Naive B cell (primary cell): ENCODE data around the gene ABHD16B. TPM values are rescaled to one million over a fixed set of nuclear protein-coding genes. Genes with fewer than 3 reads are reported as not detected.
"Not testable (repeated sequence)": the region's sequence is repeated elsewhere in the genome, so short reads cannot be mapped to it uniquely, and the experiment has no call there.

Experiments used
- ATAC-seq, 2 donors: fragments of 150-1000 bp; cut with Tn5 transposase; 2 replicates each; pipeline ENCODE4 v1.10.0; 2021; ENCODE audit warnings: low read depth in 2 of 2, mild to moderate bottlenecking in 2 of 2, moderate library complexity in 2 of 2
- DNase-seq: peaks from one replicate; pipeline ENCODE4 v3.0.0; 2022
- H3K27ac Mint-ChIP-seq, 6 donors: one replicate each; pipeline ENCODE4 v1.8.0; 2020 to 2022; ENCODE audit warnings: mild to moderate bottlenecking in 6 of 6, mixed read lengths in 6 of 6, moderate library complexity in 5 of 6, inconsistent platforms in 2 of 6
- H3K27me3 Mint-ChIP-seq, 3 donors: one replicate each; pipeline ENCODE4 v1.8.0; 2021 to 2022; ENCODE audit warnings: mixed read lengths in 3 of 3, mild to moderate bottlenecking in 1 of 3
- H3K36me3 Mint-ChIP-seq, 2 donors: one replicate each; pipeline ENCODE4 v1.8.0; 2020 to 2022; ENCODE audit warnings: mixed read lengths in 2 of 2, inconsistent platforms in 1 of 2, mild to moderate bottlenecking in 1 of 2
- H3K4me1 Mint-ChIP-seq, 3 donors: one replicate each; pipeline ENCODE4 v1.8.0; 2020 to 2022; ENCODE audit warnings: mixed read lengths in 3 of 3, inconsistent platforms in 1 of 3, mild to moderate bottlenecking in 1 of 3, moderate library complexity in 1 of 3
- H3K4me3 Mint-ChIP-seq, 8 donors: one replicate each; pipeline ENCODE4 v1.8.0; 2020 to 2022; ENCODE audit warnings: mild to moderate bottlenecking in 8 of 8, mixed read lengths in 8 of 8, moderate library complexity in 8 of 8, inconsistent platforms in 2 of 8
- H3K9me3 Mint-ChIP-seq, 7 donors: one replicate each; pipeline ENCODE4 v1.8.0; 2020 to 2022; ENCODE audit warnings: mixed read lengths in 7 of 7, mild to moderate bottlenecking in 5 of 7, inconsistent platforms in 2 of 7, moderate library complexity in 1 of 7
- polyA plus RNA-seq, 6 donors: library from polyadenylated mRNA; unstranded; fragments of 300-500 nt; fragmentation: Illumina TruSeq; gene quantifications; one replicate each; pipeline ENCODE4 v1.2.3, GENCODE V29; 2021; ENCODE audit warnings: low read depth in 6 of 6

Gene ABHD16B
- polyA plus RNA-seq, 6 donors from 2014 or later, result 1.1 TPM; not detected in 5

- no peak for ATAC-seq
- Mint-ChIP-seq H3K4me3 (peak overlapping the region in 1 of 8 donors; percentile 50), H3K27me3 (peaks cover 6 to 38% (median 29%) of the 10 kb centered on the region in 3 donors), H3K4me1 (peaks cover 24 to 39% (median 25%) of the 10 kb centered on the region in 3 donors), H3K36me3 (no peaks in the 10 kb centered on the region), H3K27ac (peak overlapping the region in 1 of 6 donors; percentile 49), H3K9me3 (no peaks in the 10 kb centered on the region)
- no peak for DNase-seq
Measured at GRCh38 chr20:63840405-63840828, 20.9 kb upstream of the ABHD16B start.

GRCh38 chr20:63842258-63842657 lies 19.0 kb upstream of the ABHD16B start:
- H3K36me3 Mint-ChIP-seq, result no peaks in the 10 kb centered on the region
- no peaks in the 10 kb centered on the region for H3K9me3 Mint-ChIP-seq
- peak overlapping the region in 3 of 6 donors; percentile 34 to 82 (median 62) for H3K27ac Mint-ChIP-seq
- H3K27me3 Mint-ChIP-seq, result peaks cover 6 to 44% (median 29%) of the 10 kb centered on the region in 3 donors
- peak overlapping the region in 7 of 8 donors; percentile 16 to 83 (median 54) for H3K4me3 Mint-ChIP-seq
- peaks cover 26 to 39% (median 29%) of the 10 kb centered on the region in 3 donors for H3K4me1 Mint-ChIP-seq
- ATAC-seq (peak; percentile 76 to 88), DNase-seq (peak; percentile 53)

GRCh38 chr20:63843222-63843621 lies 18.1 kb upstream of the ABHD16B start:
- DNase-seq (no peak), ATAC-seq (no peak)
- peak overlapping the region in 1 of 6 donors; percentile 88 for H3K27ac Mint-ChIP-seq
- H3K4me1 Mint-ChIP-seq, result peaks cover 26 to 39% (median 26%) of the 10 kb centered on the region in 3 donors
- H3K9me3 Mint-ChIP-seq, result no peaks in the 10 kb centered on the region
- peak overlapping the region in 3 of 8 donors; percentile 18 to 29 (median 19) for H3K4me3 Mint-ChIP-seq
- H3K36me3 Mint-ChIP-seq, result no peaks in the 10 kb centered on the region
- peaks cover 6 to 40% (median 29%) of the 10 kb centered on the region in 3 donors for H3K27me3 Mint-ChIP-seq

GRCh38 chr20:63843778-63844177 lies 17.5 kb upstream of the ABHD16B start:
- H3K36me3 Mint-ChIP-seq, result no peaks in the 10 kb centered on the region
- peak overlapping the region in 2 of 6 donors; percentile 47 to 88 for H3K27ac Mint-ChIP-seq
- DNase-seq, result no peak
- peaks cover 6 to 40% (median 29%) of the 10 kb centered on the region in 3 donors for H3K27me3 Mint-ChIP-seq
- H3K4me1 Mint-ChIP-seq, result peaks cover 26 to 39% (median 26%) of the 10 kb centered on the region in 3 donors
- peak overlapping the region in 3 of 8 donors; percentile 12 to 64 (median 41) for H3K4me3 Mint-ChIP-seq
- no peak for ATAC-seq
- no peaks in the 10 kb centered on the region for H3K9me3 Mint-ChIP-seq

GRCh38 chr20:63844511-63844991 lies 16.7 kb upstream of the ABHD16B start:
- Mint-ChIP-seq H3K36me3 (no peaks in the 10 kb centered on the region), H3K27ac (no peak overlapping the region), H3K9me3 (no peaks in the 10 kb centered on the region), H3K4me1 (peaks cover 26 to 39% (median 26%) of the 10 kb centered on the region in 3 donors), H3K27me3 (peaks cover 6 to 40% (median 29%) of the 10 kb centered on the region in 3 donors), H3K4me3 (peak overlapping the region in 1 of 8 donors; percentile 16)
- no peak for ATAC-seq
- no peak for DNase-seq

- Mint-ChIP-seq H3K4me3 (no peak overlapping the region), H3K27me3 (peaks cover 14 to 50% (median 33%) of the 10 kb centered on the region in 3 donors), H3K27ac (peak overlapping the region in 1 of 6 donors; percentile 59), H3K36me3 (no peaks in the 10 kb centered on the region), H3K9me3 (no peaks in the 10 kb centered on the region), H3K4me1 (peaks cover 29 to 37% (median 31%) of the 10 kb centered on the region in 3 donors)
- no peak for DNase-seq
- ATAC-seq, result no peak
Measured at GRCh38 chr20:63846128-63846771, 15.0 kb upstream of the ABHD16B start.

GRCh38 chr20:63846888-63847236 lies 14.4 kb upstream of the ABHD16B start:
- Mint-ChIP-seq H3K36me3 (no peaks in the 10 kb centered on the region), H3K27me3 (peaks cover 15 to 54% (median 35%) of the 10 kb centered on the region in 3 donors), H3K27ac (no peak overlapping the region), H3K9me3 (no peaks in the 10 kb centered on the region), H3K4me1 (peaks cover 27 to 38% (median 29%) of the 10 kb centered on the region in 3 donors), H3K4me3 (no peak overlapping the region)
- no peak for ATAC-seq
- DNase-seq, result no peak

DNA sequence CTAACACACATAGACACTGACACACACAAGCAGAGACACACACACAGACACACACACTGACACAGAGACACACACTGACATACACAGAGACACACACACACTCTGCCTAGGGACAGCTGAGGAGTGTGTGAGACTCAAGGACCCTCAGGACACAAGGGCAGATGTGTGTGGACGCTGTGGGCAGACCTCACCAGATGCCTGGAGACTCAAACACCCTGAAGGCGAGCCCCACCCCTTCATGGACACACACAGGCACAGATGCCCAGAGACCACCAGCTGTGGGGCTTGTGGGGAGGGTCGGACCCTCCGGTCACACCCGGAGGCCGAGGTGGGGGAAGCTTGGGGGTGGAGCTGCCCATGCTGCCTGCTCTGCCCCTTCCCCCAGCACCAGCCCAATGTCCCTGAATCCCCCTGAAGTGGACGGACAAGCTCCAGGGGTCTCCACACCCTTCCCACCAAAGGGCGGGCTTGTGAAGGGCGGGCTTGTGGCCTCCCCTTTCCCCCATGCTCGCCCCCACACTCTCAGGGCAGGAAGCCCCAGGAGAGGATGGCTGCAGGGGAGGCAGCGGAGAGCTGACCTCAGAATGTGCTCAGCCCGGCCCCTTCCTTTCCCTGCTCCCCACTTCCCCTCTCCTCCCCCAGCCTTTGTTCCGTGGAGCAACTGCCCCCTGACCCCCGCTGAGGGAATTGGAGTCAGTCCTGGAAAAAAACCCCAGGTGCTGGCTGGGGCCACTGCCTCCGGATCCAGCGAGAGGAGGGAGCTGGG lies 13.9 kb upstream of the ABHD16B start:
- ATAC-seq (no peak), DNase-seq (no peak)
- peaks cover 22 to 32% (median 24%) of the 10 kb centered on the region in 3 donors for H3K4me1 Mint-ChIP-seq
- peaks cover 0 to 2% (median 0%) of the 10 kb centered on the region in 7 donors for H3K9me3 Mint-ChIP-seq
- no peaks in the 10 kb centered on the region for H3K36me3 Mint-ChIP-seq
- H3K27ac Mint-ChIP-seq, result no peak overlapping the region
- H3K4me3 Mint-ChIP-seq, result no peak overlapping the region
- peaks cover 14 to 55% (median 35%) of the 10 kb centered on the region in 3 donors for H3K27me3 Mint-ChIP-seq

DNA sequence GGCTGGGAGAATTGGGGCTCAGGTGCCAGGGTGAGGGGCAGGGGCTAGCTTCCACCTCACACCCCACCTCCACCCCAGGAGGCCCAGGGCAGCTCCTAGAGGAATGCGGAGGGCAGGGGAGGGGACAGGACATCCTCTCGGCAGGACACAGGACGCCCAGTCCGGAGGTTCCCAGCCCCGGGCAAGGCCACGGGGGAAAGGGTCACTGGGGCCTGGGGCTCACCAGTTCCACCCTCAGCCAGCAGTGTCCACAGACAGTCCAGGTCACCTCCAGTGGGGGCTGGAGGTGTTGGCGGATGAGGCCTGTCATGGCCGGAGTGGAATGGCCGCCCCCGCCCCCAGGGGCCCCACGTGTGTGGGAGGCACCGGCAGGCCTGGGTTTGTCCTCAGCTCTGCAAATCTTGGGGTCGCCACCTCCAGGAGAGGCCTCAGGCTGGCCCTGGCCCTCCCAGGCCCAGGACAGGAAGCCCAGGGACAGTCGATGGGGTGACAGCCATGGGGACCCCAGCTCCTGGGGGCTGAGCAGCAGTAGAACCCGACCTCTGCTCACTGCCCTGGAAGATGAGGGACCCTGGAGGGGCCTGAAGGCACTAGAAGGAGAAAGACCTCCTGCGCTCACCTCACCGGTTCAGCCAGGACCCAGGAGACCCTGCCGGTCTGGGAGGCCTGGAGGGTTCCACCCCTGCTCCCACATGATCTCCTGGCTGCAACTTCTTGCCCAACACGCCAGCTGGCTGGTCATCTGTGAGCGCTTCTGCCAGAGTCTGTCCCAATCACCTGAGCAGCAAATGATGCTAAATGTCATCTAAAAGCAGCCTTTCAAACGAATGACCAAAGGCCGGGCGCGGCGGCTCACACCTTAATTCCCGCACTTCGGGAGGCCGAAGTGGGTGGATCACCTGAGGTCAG lies 13.0 kb upstream of the ABHD16B start:
- peaks cover 0 to 2% (median 0%) of the 10 kb centered on the region in 7 donors for H3K9me3 Mint-ChIP-seq
- ATAC-seq (no peak), DNase-seq (no peak)
- peaks cover 20 to 24% (median 22%) of the 10 kb centered on the region in 3 donors for H3K4me1 Mint-ChIP-seq
- no peaks in the 10 kb centered on the region for H3K36me3 Mint-ChIP-seq
- H3K27ac Mint-ChIP-seq, result no peak overlapping the region
- H3K27me3 Mint-ChIP-seq, result peaks cover 14 to 56% (median 33%) of the 10 kb centered on the region in 3 donors
- H3K4me3 Mint-ChIP-seq, result no peak overlapping the region

DNA sequence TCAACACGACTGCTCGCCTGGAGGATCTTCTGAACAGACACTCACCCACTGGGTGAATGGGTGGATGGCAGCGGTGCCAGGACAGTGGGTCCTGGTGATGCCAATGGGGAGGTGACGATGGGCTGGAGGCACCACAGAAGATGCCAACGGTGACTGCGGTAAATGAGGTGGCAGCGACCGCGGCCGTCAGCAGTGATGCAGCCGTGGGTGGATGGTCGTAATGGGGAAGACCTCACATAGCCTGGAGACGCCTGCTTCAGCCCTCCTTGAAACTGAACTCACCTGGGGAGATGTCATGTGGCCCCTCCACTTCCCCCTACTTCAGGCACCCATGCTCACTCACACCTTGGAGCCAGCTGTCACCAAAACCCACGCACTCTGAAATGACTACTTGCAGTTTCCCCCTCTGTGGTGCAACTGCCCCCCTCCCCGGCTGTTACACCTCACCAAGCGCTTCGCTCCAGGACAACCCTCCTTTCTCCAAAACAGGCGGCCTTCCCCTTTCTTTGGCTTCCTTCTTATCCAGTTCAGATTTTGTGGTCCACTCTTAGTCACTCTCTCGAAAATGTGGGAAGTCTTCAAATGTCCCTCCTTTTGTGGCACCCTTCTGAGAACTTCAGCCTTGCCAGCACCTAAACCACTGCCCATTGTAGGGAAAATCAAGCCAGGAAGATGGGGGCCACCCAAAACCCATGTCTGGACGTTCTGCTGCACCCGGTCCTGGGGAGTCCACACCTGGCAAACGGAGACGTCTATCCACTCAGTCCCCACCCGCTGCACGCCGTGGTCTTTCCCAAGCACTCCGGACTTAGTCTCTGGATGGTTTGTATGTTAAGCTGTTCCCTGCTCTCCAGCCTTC lies 10.4 kb upstream of the ABHD16B start:
- Mint-ChIP-seq H3K4me3 (no peak overlapping the region), H3K27me3 (peaks cover 14 to 30% (median 22%) of the 10 kb centered on the region in 3 donors), H3K9me3 (peaks cover 0 to 2% (median 0%) of the 10 kb centered on the region in 7 donors), H3K27ac (peak overlapping the region in 3 of 6 donors; percentile 75 to 95 (median 81)), H3K36me3 (no peaks in the 10 kb centered on the region), H3K4me1 (peaks cover 12 to 17% (median 13%) of the 10 kb centered on the region in 3 donors)
- ATAC-seq (peak; percentile 78 to 85), DNase-seq (peak; percentile 46)

GRCh38 chr20:63851548-63851943 lies 9.8 kb upstream of the ABHD16B start:
- not testable (repeated sequence) for H3K27ac Mint-ChIP-seq, DNase-seq, H3K36me3 Mint-ChIP-seq, H3K9me3 Mint-ChIP-seq, ATAC-seq
- Mint-ChIP-seq H3K4me3 (peak overlapping the region in 1 of 8 donors; percentile 22), H3K4me1 (peaks cover 8 to 17% (median 13%) of the 10 kb centered on the region in 3 donors), H3K27me3 (peaks cover 14 to 25% (median 22%) of the 10 kb centered on the region in 3 donors)

GRCh38 chr20:63853733-63854068 lies 7.6 kb upstream of the ABHD16B start:
- not testable (repeated sequence) for ATAC-seq, H3K4me3 Mint-ChIP-seq, H3K9me3 Mint-ChIP-seq, H3K36me3 Mint-ChIP-seq, DNase-seq
- peaks cover 14 to 25% (median 22%) of the 10 kb centered on the region in 3 donors for H3K27me3 Mint-ChIP-seq
- peak overlapping the region in 2 of 6 donors; percentile 26 to 59 for H3K27ac Mint-ChIP-seq
- peaks cover 24 to 39% (median 33%) of the 10 kb centered on the region in 3 donors for H3K4me1 Mint-ChIP-seq
